ENCODE measurements around the gene TSN. TPM values are rescaled to one million over a fixed set of nuclear protein-coding genes. Genes with fewer than 3 reads are reported as not detected.

The TSN gene
- polyA plus RNA-seq, 1 donor = 47.8 TPM

GRCh38 chr2:121746071-121746578, 9.3 kb upstream of the TSN start:
- DNase-seq (ENCODE audit: low read depth) = no peak

GRCh38 chr2:121748202-121748601, 7.2 kb upstream of the TSN start:
- no peak for DNase-seq (ENCODE audit: low read depth)

- DNase-seq (ENCODE audit: low read depth) = no peak
These were observed 607 bp upstream of the TSN start for GRCh38 chr2:121754851-121755236.

- no peak for DNase-seq (ENCODE audit: low read depth)
These were observed 9.3 kb downstream of the TSN start for GRCh38 chr2:121764681-121765228.

GRCh38 chr2:121766624-121767023, 11.2 kb downstream of the TSN start:
- no peak for DNase-seq (ENCODE audit: low read depth)

- DNase-seq (ENCODE audit: low read depth) = no peak
These were observed 12.8 kb downstream of the TSN start for GRCh38 chr2:121768143-121768755.

GRCh38 chr2:121771976-121772742, 16.7 kb downstream of the TSN start:
- no peak for DNase-seq (ENCODE audit: low read depth)

GRCh38 chr2:121774235-121774634, 18.8 kb downstream of the TSN start:
- no peak for DNase-seq (ENCODE audit: low read depth)

- DNase-seq (ENCODE audit: low read depth) = no peak
These were observed 20.9 kb downstream of the TSN start for GRCh38 chr2:121776361-121776760.

- no peak for DNase-seq (ENCODE audit: low read depth)
These were observed 21.6 kb downstream of the TSN start for GRCh38 chr2:121776885-121777698.

- no peak for DNase-seq (ENCODE audit: low read depth)
These were observed 22.2 kb downstream of the TSN start for GRCh38 chr2:121777699-121778058.

GRCh38 chr2:121778741-121779487, 23.5 kb downstream of the TSN start:
- no peak for DNase-seq (ENCODE audit: low read depth)

GRCh38 chr2:121783180-121783579, 27.7 kb downstream of the TSN start:
- DNase-seq (ENCODE audit: low read depth) = no peak

GRCh38 chr2:121788685-121789084, 33.2 kb downstream of the TSN start:
- DNase-seq (ENCODE audit: low read depth) = no peak

GRCh38 chr2:121790276-121790956, 35.0 kb downstream of the TSN start:
- DNase-seq (ENCODE audit: low read depth) = no peak

- no peak for DNase-seq (ENCODE audit: low read depth)
These were observed 35.8 kb downstream of the TSN start for GRCh38 chr2:121791290-121791689.

- no peak for DNase-seq (ENCODE audit: low read depth)
These were observed 36.4 kb downstream of the TSN start for GRCh38 chr2:121791801-121792221.

GRCh38 chr2:121793816-121794215, 38.4 kb downstream of the TSN start:
- no peak for DNase-seq (ENCODE audit: low read depth)

- DNase-seq (ENCODE audit: low read depth) = no peak
These were observed 38.8 kb downstream of the TSN start for GRCh38 chr2:121794233-121794632.

- no peak for DNase-seq (ENCODE audit: low read depth)
These were observed 40.8 kb downstream of the TSN start for GRCh38 chr2:121796239-121796638.

GRCh38 chr2:121798617-121799016, 43.2 kb downstream of the TSN start:
- no peak for DNase-seq (ENCODE audit: low read depth)

Data from forelimb muscle (tissue), 1 donor.